Right hindlimb (tissue), 1 donor: Measurements from ENCODE around the gene SAE1.
"Not testable (repeated sequence)": the region's sequence is repeated elsewhere in the genome, so short reads cannot be mapped to it uniquely, and the experiment has no call there.

Experiments used
- DNase-seq: peaks from one replicate; pipeline ENCODE4 v3.0.0-alpha.2; 2018

SAE1 gene

DNA sequence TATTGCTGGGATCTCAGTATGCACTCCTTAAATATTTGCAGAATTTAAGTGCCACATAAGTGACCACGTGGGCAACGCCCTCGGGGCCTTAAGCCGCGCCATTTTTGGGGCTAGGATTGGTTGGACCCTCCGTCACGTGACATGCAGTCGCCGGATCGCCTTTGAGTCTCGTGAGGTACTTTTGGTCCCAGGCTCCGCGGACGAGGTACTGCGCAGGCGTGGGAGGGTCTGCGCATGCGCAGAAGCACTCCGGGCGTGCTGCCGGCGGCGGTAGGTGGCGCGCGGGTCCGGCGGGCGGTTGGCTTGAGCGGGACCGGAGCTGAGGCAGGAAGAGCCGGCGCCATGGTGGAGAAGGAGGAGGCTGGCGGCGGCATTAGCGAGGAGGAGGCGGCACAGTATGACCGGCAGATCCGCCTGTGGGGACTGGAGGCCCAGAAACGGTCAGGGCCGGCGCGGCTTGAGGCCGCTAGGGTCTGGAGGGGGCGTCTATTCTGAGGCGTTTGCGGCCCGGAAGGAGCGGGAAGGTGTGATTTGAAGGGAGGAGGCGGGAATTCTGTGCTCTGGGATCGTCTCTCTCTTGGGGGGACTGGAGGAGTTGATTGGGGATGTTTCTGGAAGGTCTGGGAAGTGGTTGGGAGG, at the start of gene SAE1:
SAE1 (plus strand) TSS at position 247 of the 639 bp plus-strand sequence; CDS start at position 343, 96 bp downstream.
- peak; percentile 98 for DNase-seq

DNA sequence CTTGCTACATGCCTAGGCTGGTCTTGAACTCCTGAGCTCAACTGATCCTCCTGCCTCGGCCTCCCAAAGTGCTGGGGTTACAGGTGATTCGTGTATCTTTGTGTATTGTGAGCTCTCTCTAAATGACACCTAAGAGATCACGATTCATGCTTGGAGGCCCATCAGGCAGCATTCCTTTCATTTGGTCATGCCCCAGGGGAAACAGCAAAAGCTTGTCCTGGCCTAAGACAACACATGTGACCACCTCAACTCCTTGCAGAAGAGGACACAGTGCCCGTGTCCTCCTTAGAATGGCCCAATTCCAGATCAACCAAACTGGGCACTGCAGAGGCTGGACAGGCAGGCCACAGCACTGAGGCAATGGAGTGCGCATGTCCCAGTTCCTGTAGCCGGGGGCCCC, 49.5 kb upstream of the SAE1 start:
- no peak for DNase-seq

GRCh38 chr19:47082493-47082892, 48.1 kb upstream of the SAE1 start:
- DNase-seq = no peak

- DNase-seq = no peak
Observed at GRCh38 chr19:47084879-47085439, 45.7 kb upstream of the SAE1 start.

DNA sequence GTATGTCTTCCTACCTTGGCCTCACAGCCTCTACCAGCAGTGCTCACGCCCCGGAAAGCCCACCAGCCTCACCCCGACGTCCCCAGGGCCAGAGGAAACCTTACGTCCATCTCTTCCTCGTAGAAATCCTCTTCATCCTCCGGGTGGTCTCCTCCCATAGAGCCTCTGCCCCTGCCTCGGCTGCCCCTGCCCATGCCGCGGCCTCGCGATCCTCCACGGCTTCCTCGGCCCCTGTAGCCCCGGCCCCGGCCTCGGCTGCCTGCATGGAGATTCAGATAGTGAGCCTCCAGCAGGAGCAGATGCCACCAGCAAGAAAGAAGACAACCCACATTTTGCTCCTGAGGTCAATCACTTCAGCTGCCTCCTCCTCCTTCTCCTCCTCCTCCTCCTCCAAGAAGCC, 44.4 kb upstream of the SAE1 start:
- no peak for DNase-seq

DNA sequence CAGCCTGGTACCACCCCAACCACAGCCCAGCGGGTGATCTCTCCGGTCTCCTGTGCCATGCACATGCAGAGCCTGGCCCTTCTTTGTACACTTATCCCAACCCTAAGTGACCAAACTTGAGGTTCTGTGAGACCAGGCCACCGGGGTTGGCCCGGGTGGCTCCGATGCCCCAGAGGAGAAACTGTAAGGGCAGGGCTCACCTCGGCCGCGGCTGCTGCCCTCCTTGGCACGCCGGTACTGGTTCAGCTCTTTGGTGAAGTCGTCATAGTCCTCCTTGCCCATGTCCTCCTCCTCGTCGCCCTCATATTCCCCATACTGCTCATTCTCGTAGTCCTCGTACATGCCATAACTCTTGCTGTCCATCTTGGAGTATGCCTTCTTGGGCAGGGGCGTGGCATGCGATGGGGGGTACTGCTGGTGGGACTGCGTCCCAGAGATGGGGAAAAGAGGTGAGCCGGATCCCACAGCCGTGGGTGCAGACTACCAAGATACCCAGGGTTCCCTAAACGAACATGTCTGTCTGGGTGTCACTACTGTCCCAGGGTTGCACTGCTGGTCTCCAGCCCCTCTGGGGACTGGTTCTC, 40.8 kb upstream of the SAE1 start:
- DNase-seq = no peak

DNA sequence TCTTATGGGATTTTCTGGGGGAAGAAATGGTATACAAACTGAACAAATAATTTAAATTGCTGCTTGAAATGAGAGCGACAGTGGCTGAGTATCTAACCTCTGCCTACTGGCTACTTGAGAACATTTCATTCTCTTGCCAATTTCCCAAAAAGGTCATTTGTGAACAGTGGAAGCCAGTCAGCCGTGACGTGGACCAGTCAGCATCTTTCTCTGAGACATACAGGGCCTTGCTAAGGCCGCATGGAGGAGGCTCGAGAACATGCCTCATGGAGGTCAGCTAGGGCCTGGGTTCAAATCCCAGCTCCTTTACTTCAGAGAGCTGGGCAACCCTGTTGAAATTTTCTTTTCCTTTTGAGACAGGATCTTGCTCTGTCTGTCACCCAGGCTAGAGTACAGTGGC, 37.4 kb upstream of the SAE1 start:
- no peak for DNase-seq

- no peak for DNase-seq
Observed at GRCh38 chr19:47093841-47094240, 36.8 kb upstream of the SAE1 start.

- no peak for DNase-seq
Observed at GRCh38 chr19:47094557-47095475, 35.8 kb upstream of the SAE1 start.

DNA sequence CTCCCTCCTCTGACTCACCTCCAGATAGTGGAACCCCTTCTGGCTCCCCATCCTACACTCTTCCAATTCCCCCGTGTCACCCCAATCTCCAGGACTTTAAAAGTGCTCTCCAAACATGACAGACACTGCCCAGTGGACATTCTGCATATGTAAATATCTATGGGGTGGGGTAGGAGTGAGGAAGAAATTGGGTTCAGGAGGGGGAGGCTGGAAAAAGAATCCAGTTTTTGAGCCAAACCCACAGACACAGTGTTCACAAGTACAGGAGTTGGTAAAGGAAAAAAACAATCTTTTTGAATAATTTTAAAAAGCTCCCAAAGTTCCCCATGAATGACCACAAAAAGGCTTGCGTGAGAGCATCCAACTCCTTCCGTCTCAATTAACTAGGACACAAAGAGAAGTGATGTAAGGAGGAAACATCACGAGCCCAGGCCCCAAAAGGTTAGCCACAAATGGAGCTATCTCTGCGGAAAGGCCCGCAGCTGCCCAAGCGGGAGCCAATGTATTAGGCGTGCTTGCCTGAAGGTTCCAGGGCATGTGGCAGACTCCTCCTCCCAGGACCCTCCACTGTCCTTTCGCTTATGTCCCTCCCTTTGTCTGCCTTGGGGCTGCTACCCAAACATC, 35.0 kb upstream of the SAE1 start:
- DNase-seq = no peak

DNA sequence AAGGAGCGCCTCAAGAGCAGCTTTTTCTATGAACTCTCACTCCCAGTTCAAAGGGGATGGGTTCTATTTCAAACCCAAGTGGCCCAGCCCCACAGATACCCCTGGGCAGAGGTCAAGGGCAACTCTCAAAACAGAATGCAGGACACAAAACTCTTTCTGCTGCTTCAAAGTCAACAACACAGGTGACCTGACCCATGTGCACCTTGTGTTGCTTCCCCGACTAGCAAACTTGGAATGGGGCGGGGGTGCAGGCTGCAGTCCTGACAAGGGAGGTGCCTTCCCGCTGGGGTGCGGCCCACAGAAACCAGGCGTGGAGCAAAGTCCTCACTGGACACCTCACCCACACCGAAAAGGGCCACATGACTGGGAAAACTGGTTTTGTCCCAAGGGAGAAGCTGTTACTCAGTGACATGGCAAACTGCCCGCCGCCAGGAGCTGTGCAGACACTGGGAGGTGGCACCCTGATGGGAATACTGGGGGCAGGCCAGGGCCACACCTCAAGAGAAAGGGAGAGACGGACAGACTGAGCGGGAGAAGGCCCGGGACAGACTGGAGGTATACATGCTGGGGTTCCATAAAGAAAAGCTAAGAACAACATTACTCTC, 34.4 kb upstream of the SAE1 start:
- DNase-seq = no peak

- no peak for DNase-seq
Observed at GRCh38 chr19:47096721-47097120, 33.9 kb upstream of the SAE1 start.

- DNase-seq = no peak
Observed at GRCh38 chr19:47097396-47098201, 33.0 kb upstream of the SAE1 start.

DNA sequence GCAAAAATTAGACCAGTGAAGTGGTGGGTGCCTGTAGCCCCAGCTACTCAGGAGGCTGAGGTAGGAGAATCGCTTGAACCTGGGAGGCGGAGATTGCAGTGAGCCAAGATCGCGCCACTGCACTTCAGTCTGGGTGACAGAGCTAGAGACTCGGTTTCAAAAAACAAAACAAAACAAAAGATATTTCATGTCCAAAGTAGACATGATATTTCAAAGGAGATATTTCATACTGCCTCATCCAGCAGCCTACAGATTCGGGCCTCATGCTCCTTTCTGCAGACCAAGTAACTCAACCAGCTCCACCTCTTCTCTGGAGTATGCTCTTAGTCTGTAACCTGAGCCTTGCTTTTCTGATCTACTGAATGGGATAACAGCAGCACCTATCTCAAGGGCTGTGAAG, 32.0 kb upstream of the SAE1 start:
- DNase-seq = no peak

DNA sequence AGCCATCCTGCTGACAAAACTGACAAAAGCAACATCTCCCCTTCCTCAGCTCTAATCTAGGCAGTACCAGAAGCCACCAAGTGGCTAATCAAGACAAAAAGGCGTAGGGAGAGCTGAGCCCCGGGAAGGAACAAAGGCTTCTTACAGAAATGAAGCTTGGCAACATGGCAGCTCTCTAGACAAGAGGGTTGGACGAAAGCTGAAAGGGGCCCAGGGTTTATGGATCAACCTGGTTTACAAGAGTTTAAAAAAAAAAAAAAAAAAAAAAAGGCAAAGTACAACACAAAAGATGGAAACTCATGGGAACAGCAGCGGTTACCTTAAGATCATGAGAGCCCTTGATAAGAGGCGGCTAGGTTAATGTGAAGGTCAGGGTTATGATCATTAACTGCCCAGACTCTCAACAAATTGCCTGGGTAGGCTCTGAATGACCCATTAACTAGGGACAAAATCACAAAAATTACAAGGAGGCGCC, 31.0 kb upstream of the SAE1 start:
- DNase-seq = no peak

- no peak for DNase-seq
Observed at GRCh38 chr19:47100290-47100689, 30.3 kb upstream of the SAE1 start.

DNA sequence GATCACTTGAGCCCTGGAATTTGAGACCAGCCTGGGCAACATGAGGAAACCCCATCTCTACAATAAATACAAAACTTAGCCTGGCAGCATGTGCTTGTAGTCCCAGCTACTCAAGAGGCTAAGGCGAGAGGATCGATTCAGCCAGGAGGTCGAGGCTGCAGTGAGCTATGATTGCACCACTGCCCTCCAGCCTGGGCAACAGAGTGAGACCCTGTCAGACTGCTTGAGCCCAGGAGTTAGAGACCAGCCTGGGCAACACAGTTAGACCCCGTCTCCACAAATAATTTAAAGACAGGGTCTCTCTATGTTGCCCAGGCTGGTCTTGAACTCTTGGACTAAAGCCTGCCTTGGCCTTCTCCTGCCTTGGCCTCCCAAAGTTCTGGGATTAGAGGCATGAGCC, 29.5 kb upstream of the SAE1 start:
- not testable (repeated sequence) for DNase-seq

DNA sequence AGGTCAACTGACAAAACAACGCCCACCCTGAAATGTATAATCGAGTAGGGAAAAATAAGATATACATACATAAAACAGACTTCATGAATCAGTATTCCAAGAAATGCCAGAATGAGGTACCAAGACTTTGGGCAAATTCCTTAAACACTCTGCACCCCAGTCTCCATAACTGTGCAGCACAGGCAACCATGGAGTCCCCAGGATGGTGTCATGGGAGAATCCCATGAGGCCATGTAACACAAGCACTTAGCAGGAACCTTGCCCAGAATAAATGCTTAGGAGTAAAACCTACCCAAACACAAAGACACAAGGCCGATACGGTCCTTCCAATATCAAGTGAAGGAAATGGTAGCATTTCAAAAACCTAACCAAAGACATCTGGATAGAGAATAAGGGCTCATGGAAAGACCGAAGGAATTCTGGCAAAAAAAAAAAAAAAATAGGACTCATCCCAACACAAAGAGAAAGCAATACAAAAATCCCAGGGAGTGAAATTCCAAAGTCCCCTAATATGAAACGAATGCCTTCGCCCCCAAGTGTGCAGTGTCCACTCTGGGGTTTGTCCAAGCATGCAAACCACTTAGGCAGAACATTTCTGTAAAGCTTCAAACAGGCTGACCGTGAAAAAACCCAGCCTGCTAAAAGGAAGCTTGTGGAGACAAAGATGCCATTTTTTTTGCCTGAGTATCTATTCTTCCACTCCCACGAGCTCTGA, 28.1 kb upstream of the SAE1 start:
- no peak for DNase-seq

DNA sequence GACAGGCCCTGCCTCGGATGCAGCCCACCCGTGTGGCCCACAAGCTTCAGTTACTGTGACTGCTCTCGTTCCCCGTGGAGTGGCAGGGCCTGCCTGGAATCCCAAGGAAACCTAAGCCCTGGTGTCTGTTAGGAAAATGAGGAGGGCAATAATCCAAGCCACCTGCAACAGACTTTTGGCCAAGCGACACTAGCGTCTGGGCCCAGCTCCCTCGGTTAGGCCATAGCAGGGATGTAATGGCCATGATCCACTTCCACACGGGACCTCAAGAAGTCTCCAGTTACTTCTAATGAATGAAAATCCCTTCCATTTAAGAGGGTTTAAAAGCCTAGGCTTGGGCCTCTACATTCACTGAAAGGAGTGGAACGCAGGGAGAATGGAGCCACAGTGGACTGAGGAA, 26.0 kb upstream of the SAE1 start:
- DNase-seq = peak; percentile 38

- no peak for DNase-seq
Observed at GRCh38 chr19:47105874-47106273, 24.8 kb upstream of the SAE1 start.

GRCh38 chr19:47106821-47107201, 23.8 kb upstream of the SAE1 start:
- DNase-seq = no peak
